Fibroblast of skin of abdomen (primary cell): ENCODE results near the gene DCK. TPM values are rescaled to one million over a fixed set of nuclear protein-coding genes. Genes with fewer than 3 reads are reported as not detected.
"Not testable (repeated sequence)": the region's sequence is repeated elsewhere in the genome, so short reads cannot be mapped to it uniquely, and the experiment has no call there.

Experiments used
- DNase-seq: peaks from one replicate; pipeline ENCODE4 v3.0.0-alpha.2; 2013
- polyA plus RNA-seq, 2 experiments: library from polyadenylated mRNA; unstranded; fragments of 120-200 nt; gene quantifications; one replicate each; pipeline ENCODE4 v1.2.1, GENCODE V29; 2013; ENCODE audit not compliant: insufficient read length in 2 of 2

The DCK gene
- polyA plus RNA-seq (2013, experiment 1 of 2; ENCODE audit: insufficient read length) = 18.7 TPM
- 17.6 TPM for polyA plus RNA-seq (2013, experiment 2 of 2; ENCODE audit: insufficient read length)

DNA sequence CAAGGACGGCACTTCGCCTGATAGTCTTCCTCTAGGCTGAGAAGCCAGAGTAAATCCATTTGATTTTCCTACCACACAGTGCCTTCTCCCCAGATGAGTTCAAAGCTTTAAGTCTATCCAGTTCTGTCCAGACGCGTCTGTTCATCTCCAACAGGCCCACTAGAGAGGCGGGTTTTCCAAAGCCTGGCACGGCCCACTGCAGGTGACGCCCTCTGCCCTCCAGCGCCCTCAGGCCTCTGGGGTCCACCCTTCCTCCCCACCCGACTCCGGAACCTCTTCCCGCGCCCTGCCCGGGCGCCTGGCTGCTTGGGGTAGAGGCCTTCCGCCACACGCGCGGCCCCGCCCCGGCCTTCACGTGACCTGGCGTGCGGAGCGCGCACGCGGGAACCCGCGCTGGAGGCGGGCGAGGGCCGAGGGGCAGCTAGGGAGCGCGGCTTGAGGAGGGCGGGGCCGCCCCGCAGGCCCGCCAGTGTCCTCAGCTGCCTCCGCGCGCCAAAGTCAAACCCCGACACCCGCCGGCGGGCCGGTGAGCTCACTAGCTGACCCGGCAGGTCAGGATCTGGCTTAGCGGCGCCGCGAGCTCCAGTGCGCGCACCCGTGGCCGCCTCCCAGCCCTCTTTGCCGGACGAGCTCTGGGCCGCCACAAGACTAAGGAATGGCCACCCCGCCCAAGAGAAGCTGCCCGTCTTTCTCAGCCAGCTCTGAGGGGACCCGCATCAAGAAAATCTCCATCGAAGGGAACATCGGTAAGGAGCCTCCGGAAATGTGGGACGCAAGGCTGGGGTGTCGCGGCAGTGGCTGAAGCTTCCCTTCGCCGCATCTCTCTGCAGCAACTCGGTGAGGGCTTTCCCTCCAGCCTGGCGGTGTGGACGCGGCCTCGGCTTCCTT lies at the start of gene DCK:
Gene DCK, plus strand, starts transcription at position 469 of the 888 bp plus-strand sequence. Its CDS starts 187 bp downstream, at position 656.
- DNase-seq = peak; percentile 91

DNA sequence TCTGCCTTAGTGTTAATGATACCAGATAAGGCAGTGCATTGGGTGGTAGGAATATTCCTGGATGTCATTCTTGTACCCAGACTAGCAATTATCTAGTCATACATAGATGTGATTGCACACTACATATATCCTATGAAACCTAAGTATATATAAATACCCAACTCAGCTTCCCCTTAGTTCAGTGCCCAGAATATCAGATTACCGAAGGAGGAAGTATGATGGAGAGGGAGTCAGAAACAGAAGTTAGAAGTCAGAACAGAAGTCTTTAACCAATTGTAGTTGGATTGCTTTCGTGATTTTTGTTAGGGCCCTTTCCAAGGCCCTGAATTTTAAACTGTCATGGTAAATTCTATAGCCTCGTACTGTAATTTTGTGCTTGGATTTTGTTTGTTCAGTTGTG lies 48.4 kb upstream of the DCK start:
- no peak for DNase-seq

DNA sequence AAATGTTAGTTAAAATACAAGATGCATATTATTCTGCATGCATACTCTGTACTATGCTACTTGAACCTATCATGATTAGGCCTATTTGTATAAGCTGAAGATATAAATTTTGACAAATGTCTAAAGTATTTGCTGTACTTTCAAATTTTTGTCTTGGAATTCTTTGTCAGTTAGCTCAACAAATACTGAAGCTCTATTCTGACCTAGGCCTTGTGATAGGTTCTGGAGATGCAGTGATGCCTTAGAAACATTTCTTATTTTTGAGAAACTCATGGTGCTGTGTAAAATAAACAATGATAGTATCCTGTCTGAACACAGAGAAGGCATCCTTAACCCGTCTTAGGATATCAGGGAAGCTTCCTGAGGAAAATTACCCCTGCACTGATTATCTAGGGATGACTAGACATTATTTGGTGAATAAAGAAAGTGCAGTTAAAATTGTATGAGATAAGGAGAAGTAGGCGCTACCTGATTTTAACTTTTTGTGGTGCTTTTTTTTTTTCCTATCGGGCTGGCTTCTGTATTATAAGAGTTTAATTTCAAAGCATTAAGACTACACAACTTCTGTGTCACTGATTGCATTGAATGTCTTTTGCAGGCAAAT lies 47.9 kb upstream of the DCK start:
- DNase-seq = peak; percentile 33

DNA sequence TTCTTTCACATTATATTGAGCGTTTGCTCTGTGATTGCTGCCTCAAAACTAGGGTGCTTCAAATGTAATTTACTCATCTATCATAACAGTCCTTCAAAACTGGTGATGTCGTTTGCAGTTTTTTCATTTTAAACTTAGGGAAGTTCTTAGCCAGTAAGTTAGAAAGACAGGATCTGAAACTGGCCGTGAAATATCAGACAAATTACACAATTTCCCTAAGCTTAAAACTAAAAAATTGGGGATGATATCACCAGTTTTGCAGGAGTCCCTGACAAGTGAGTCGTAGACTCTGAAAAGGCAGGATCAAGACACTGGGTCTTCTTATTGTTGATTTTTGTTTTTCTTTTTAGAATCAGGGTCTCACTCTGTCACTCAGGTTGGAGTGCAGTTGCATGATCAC lies 46.5 kb upstream of the DCK start:
- DNase-seq = no peak

DNA sequence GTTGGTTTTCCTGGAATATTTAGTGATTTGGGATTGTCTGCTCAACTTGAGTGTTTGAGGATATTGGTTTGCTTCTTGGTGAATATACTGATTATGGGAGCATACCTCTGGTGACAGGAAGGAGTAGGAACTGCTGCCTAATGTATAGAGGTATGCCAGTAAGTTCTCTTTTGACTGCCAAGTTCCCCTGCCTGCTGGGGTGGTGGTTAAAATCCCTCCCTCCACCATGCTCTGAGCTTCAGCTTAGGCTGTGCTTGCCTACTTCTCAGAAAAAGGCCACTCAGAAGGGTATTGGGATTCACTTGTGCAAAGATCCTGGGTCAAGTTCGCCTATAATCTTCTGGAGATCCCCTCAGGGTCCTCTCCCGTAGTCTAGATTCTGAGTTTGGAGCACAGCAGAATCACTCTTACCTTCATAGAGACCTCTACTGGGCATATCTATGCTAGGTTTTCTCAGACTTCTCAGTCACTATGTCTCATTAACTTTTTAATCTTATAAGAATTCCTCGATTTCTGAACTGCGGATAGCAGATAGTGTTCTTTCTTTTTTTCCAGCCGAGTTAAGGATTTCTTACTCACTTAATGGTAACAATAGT lies 44.7 kb upstream of the DCK start:
- DNase-seq = no peak

DNA sequence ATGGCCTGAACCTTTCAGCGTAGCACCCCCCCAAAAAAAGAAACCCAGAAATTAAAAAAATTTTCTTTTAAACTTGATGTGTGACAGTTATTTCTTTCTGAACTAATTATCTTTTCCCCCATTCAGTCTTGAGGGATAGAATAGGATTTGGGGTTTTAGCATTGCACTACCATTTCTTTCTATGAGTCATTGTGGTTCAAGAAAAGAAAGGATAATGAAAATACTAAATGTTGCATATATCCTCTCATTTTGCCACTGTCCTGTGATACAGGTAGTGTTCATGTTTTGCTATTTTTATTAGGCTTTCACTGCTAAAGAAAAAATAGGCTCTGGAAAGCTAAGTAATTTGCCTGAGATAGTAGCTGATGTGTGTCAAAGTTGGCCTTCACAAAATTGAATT lies 39.4 kb upstream of the DCK start:
- DNase-seq = peak; percentile 13

DNA sequence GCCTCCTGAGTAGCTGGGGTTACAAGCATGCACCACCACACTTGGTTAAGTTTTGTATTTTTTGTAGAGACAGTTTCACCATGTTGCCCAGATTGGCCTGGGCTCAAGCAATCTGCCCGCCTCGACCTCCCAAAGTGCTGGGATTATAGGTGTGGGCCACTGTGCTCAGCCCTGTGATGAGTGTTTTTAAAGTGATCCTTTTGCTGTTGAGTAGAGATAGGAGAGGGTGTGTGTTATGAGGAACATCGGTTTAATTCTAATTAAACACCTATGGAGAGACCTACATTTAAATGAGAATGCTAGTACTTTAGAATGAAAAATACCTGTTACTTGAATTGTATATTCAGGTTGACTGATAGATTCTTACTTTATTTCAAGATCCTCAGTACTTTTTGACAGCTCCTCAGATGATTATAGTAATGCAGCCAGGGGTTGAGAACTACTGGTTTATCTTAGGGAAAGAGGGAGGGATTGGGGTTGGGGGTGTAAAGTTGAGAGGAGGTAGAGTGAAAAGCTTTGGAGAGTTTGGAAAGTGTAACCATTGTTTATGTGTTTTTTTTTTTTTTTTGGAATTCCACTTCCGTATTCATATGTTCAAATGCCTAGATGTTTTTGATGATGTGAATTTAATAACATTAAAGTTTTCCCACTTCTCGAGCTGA lies 36.8 kb upstream of the DCK start:
- DNase-seq = no peak

DNA sequence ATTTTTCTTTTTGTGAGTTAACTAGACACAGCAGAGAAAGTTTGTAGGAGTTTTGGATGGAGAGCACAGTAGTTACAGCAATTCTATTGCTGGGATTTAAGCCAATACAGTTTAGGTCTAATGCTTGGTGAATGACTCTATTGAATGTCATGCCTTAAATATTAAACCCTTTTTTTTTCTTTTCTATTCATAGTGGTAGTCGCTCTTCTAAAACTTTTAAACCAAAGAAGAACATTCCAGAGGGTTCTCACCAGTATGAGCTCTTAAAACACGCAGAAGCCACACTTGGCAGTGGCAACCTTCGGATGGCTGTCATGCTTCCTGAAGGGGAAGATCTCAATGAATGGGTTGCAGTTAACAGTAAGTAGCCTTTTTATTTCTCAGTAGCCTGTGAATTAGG lies 34.8 kb upstream of the DCK start:
- peak; percentile 88 for DNase-seq

DNA sequence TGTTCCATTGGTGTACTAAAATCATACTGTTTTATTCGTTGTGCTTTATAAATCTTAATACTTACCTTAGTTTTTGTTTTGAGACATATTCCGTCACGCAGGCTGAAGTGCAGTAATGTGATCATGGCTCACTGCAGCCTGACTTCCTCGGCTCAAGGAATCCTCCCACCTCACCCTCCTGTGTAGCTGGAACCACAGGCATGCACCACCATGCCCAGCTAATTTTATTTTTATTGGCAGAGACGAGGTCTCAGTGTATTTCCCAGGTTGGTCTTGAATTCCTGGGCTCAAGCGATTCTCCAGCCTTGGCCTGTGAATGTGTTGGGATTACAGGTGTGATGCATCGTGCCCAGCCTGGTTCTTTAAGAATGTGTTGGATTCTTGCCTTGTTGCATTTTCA lies 24.4 kb upstream of the DCK start:
- no peak for DNase-seq

DNA sequence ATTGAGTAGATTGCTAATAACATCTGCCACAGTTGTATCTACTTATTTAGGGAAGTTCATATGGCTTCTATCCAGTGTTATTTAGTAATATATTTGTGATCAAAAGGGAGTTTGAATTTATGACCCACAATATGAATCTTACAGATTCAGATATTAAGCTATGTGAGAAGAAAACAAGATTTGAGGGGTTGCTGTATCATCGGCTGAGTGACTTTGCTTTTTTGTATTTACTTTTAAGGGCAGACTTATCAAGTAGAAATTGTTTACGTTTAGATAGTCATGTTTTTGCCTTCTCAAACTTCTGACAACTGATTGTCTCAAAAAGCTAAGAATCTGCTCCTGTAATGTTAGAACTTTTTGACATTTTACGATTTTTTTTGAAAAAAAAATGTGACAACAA lies 17.2 kb upstream of the DCK start:
- no peak for DNase-seq

DNA sequence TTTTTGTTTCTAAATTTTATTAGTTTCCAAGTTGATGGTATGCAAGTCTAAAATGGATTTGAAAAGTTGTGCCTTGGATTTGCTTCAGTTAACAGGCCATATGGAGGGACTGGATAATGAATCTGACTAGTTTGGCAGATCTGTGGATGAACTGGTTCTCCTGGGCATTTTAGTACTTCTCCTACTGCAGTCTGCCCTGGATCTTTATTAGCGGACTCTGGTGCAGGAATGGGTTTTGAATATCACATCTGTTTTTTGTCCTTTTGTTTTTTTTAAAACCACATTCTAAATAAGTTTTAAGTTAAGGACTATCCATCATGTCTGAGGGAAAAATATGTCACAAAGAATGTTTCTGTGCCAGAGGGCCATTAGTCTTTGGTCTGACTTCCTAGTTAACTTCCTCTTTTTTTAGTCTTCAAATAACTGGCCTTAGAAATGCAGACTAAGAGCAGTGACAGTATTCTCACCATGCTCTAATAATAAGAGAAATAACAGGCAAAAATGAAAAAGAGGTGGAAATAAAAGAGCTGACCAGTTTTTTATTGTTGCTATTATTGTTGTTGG lies 13.9 kb upstream of the DCK start:
- DNase-seq = peak; percentile 7

DNA sequence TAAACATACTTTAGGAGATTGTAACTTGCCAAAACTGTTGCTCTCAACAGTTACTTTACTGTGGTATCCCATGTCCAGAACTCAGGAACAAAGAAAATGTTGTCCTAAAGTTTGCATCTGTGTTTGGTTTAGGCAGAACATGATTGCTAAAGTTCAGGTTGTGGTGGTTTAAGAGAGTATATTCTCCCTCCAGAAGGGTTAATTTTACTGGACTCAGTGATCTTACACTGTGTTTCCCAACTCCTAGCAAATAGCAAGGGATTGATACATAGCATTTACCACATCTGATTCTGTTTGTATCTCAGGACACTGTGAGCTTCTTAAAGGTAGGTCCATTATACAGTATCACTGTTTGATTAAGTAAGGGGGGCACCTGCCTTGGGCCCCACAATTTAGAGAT lies 13.3 kb upstream of the DCK start:
- no peak for DNase-seq

DNA sequence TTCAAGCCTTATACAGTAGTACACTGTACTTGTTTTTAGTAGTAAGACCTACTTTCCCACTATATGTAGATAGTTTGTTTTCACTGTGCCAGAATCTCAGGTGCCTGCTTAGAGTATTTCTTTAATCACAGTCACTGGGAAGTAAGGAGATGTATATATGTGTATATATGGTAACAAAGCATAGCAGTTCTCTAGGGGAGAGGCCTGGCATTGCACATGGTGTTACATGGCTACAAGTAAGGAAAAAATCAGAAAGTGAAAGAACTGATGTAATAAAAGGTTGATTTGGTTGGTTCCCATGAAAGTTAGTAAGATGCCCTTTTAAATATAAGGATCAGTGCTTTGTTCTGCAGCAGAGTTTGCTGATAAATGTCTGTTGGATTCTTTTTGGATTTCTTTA lies 9.3 kb upstream of the DCK start:
- DNase-seq = no peak

DNA sequence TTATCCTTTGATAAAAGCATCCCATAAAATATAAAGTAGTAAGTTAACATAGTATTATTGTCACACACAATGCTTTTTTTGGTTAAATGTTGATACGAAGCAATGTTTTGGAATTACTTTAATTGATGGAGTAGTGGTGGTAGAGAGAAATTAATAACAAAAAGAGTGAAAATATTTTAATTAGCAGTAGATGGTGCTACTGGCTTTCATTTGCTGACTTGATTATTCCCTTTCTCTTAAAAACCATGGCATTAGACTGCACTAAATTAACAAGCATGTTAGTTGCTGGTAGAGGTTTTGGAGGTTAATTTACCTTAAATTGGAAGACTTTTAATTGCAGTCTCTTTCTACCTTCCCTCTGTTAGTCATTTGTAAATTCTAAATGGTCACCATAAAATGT lies 8.9 kb upstream of the DCK start:
- no peak for DNase-seq

DNA sequence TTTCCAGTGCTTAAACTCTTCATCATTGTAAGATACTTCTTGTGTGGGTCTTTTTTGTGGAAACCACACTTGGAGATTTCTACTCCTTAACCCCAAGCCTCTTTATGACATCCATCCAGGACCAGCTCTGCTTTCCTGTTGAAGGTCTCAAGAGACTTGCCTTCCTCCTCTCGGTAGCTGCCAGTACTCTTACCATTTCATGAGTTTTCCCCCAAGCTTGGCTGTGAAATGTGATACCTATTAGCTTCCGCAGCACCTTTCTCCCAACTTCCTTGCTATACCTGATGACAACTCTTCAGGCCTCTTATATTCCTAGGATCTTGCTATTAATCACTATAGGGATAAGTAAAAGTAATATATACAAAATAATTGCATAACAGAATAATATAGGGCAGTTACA lies 1.9 kb upstream of the DCK start:
- DNase-seq = no peak

DNA sequence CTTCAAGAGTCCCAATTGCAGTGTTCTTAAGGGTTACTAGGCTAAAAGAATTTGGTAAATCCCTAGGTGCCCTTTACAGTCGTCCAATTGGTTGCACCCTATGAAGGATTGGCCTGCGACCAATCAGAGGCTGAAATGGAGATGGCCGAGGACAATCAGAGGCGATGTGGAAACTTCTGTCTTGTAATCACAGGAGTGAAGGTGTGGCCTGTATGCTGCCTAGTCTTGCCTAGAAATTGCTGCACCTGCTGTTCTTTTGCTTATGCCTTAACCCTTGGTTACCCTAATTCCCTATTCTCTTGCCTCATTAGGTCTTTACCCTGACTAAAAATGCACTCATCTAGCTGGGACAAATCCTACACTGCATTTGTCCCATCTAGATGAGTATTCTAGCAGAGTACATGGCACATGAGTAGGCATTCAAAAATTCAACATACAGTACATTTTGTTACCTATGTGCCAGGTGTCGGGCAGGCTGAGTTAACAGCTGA lies 1.0 kb upstream of the DCK start:
- no peak for DNase-seq

DNA sequence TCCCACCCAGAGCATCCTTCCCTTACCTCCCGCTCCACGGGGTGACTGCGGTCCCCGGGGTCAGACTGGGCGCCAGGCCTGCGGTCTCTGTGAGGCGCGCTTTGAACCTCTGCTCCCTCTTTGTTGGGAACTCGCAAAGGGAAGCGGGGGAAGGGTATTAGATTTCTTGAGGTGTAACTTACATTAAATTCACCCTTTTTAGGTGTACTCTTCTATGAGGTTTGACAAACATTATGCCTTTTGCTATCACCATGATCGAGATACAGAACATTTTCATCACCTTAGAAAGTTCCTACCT lies 569 bp downstream of the DCK start:
- DNase-seq = no peak

DNA sequence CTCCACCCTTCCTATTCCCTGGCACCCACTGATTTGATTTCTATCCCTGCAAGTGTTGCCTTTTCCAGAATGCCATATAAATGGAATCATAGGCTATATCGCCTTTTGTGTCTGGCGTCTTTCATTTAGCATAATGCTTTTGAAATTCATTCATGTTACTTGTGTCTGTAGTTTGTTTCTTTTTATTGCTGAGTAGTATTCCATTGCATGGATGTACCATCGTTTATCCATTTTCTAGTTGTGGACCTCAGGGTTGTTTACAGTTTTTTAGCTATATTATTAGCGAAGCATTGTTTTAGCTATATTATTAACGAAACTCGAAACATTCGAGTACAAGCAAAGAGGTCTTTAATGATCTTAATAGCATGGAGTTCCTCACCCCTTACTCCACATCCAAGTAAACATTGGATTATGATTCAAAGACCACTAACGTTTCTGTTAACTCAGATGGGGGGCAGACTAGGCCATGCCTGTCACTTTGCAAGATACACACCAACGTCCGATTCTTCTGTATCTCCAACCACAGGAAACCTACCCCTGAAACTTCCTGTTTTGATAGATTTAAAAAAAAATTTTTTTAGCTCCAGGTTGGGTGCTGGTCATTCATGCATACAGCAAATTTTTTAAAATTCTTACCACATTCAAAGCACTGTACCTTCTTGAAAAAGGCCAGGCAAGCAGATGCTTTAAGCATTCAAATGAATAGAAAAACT lies 1.1 kb downstream of the DCK start:
- DNase-seq = no peak

DNA sequence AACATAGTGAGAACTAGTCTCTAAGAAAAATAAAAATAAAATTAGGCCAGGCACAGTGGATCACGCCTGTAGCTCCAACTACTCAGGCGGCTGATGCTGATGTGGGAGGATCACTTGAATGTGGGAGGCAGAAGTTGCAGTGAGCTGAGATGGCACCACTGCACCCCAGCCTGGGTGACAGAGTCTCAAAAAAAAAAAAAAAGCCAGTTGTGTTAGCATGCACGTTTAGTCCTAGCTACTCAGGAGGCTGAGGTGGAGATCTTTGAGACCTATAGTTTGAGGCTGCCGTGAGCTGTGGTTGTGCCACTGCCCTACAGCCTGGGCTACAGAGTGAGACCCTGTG lies 2.5 kb downstream of the DCK start:
- no peak for DNase-seq

DNA sequence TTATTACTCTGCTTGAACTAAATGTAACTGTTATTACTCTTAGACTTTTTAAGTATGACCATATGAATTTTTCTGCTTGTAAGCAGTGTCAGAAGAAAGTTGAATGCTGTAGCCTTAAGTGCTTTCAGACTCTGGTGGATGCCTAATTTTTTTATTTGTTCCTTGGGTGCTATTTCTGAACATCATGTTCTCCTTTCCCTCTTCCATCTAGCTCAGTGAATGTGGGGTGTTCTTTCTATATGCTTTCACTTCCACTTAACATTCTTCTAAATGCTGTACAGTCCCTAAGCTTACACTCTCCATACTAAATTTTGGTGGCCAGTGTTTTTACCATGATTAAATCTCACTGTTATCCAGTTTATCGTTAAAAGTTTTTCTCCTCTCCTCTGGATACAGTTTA lies 3.6 kb downstream of the DCK start:
- DNase-seq = no peak

DNA sequence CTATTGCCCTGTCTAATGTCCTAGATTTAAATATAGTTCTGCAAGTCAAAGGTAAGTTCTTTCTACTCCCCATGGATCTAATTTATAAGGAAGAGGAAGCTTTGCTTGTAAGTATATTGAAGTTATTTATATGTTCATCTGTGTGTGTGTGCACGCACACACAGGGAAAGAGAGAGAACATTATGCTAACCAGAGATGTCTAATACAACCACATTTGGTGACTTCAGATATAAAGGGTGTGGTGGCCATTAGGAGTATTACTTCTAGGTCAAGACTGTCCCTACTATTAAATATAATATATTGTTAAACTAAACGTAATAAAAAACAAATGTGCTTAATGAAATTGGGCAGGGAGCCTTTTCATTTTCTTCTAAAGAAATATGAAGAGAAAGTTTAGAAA lies 4.1 kb downstream of the DCK start:
- DNase-seq = no peak

DNA sequence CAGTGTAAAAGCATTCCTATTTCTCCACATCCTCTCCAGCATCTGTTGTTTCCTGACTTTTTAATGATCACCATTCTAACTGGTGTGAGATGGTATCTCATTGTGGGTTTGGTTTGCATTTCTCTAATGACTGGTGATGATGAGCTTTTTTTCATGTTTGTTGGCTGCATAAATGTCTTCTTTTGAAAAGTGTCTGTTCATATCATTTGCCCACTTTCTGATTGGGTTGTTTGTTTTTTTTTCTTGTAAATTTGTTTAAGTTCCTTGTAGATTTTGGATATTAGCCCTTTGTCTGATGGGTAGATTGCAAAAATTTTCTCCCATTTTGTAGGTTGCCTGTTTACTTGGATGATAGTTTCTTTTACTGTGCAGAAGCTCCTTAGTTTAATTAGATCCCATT lies 6.2 kb downstream of the DCK start:
- DNase-seq = not testable (repeated sequence)
